Neuronal stem cell (in vitro differentiated cells): ENCODE data around the gene UXT.

Experiments used
- DNase-seq: peaks from one replicate; pipeline ENCODE4 v3.0.0-alpha.2; 2013; ENCODE audit warnings: low spot score
- H2AFZ ChIP-seq: one replicate; pipeline ENCODE4 v1.6.1; 2013; ENCODE audit warnings: mild to moderate bottlenecking, low read length, inconsistent platforms
- H2AK5ac ChIP-seq: 2 replicates; pipeline ENCODE4 v1.6.1; 2013; ENCODE audit warnings: low read depth, mild to moderate bottlenecking, inconsistent platforms, low read length, moderate library complexity, mixed read lengths
- H2BK120ac ChIP-seq: 2 replicates; pipeline ENCODE4 v1.6.1; 2013; ENCODE audit warnings: low read depth, mild to moderate bottlenecking, inconsistent platforms, low read length, moderate library complexity, mixed read lengths
- H2BK12ac ChIP-seq: one replicate; pipeline ENCODE4 v1.6.1; 2013; ENCODE audit warnings: low read length, inconsistent platforms
- H2BK15ac ChIP-seq: 2 replicates; pipeline ENCODE4 v1.6.1; 2013; ENCODE audit warnings: mild to moderate bottlenecking, low read length, inconsistent platforms, mixed read lengths
- H2BK5ac ChIP-seq: one replicate; pipeline ENCODE4 v1.6.1; 2013; ENCODE audit warnings: inconsistent platforms, mild to moderate bottlenecking, low read length, moderate library complexity
- H3K14ac ChIP-seq: one replicate; pipeline ENCODE4 v1.6.1; 2013; ENCODE audit warnings: low read length, inconsistent platforms
- H3K18ac ChIP-seq: 2 replicates; pipeline ENCODE4 v1.6.1; 2013; ENCODE audit warnings: low read length, inconsistent platforms
- H3K23ac ChIP-seq: 2 replicates; pipeline ENCODE4 v1.6.1; 2013; ENCODE audit warnings: low read depth, mild to moderate bottlenecking, mixed read lengths, low read length, inconsistent platforms; ENCODE audit not compliant: poor library complexity
- H3K27ac ChIP-seq: replicated peaks from 3 replicates; pipeline ENCODE4 v1.5.1; 2013; ENCODE audit warnings: low read length, inconsistent platforms
- H3K27me3 ChIP-seq, 3 experiments: 2 replicates each; pipeline ENCODE4 v1.6.1; 2013; ENCODE audit warnings: low read length in 3 of 3, mild to moderate bottlenecking in 2 of 3, inconsistent platforms in 1 of 3, low read depth in 1 of 3, mixed read lengths in 1 of 3, moderate library complexity in 1 of 3; ENCODE audit not compliant: control insufficient read depth in 3 of 3, insufficient read depth in 3 of 3
- H3K36me3 ChIP-seq, 2 donors: replicated peaks in 1 of 2; 2 replicates each; pipeline ENCODE4 v1.6.1; 2013; ENCODE audit warnings: low read length in 2 of 2; ENCODE audit not compliant: control insufficient read depth in 2 of 2, insufficient read depth in 2 of 2
- H3K4ac ChIP-seq: 2 replicates; pipeline ENCODE4 v1.6.1; 2013; ENCODE audit warnings: inconsistent platforms, mild to moderate bottlenecking, low read length, moderate library complexity
- H3K4me1 ChIP-seq, 2 donors: 1 replicate in 1 of 2; 2 replicates in 1 of 2; pipeline ENCODE4 v1.6.1; 2013; ENCODE audit warnings: low read length in 2 of 2, low read depth in 1 of 2; ENCODE audit not compliant: control insufficient read depth in 2 of 2, insufficient read depth in 1 of 2
- H3K4me2 ChIP-seq: one replicate; pipeline ENCODE4 v1.6.1; 2013; ENCODE audit warnings: mild to moderate bottlenecking, low read length, inconsistent platforms; ENCODE audit not compliant: insufficient read depth, poor library complexity, severe bottlenecking
- H3K4me3 ChIP-seq, 2 donors: 2 replicates each; pipeline ENCODE4 v1.5.1; 2013; ENCODE audit warnings: low read length in 2 of 2, mild to moderate bottlenecking in 2 of 2, inconsistent platforms in 1 of 2, moderate library complexity in 1 of 2
- H3K79me1 ChIP-seq: one replicate; pipeline ENCODE4 v1.6.1; 2013; ENCODE audit warnings: low read depth, mild to moderate bottlenecking, inconsistent platforms, low read length, moderate library complexity
- H3K9ac ChIP-seq: one replicate; pipeline ENCODE4 v1.6.1; 2013; ENCODE audit warnings: mild to moderate bottlenecking, low read depth, low read length, inconsistent platforms; ENCODE audit not compliant: poor library complexity
- H3K9me3 ChIP-seq, 2 donors: replicated peaks in 1 of 2; 2 replicates each; pipeline versions ENCODE3 to v1.6.1; 2013; ENCODE audit warnings: low read length in 2 of 2, mild to moderate bottlenecking in 2 of 2, inconsistent platforms in 1 of 2, low read depth in 1 of 2, mixed read lengths in 1 of 2, moderate library complexity in 1 of 2; ENCODE audit not compliant: control insufficient read depth in 2 of 2, insufficient read depth in 1 of 2
- H4K8ac ChIP-seq: one replicate; pipeline ENCODE4 v1.6.1; 2013; ENCODE audit warnings: low read depth, mild to moderate bottlenecking, inconsistent platforms, low read length, moderate library complexity
- H4K91ac ChIP-seq: one replicate; pipeline ENCODE4 v1.6.1; 2013; ENCODE audit warnings: low read length, low read depth, mild to moderate bottlenecking, inconsistent platforms; ENCODE audit not compliant: poor library complexity
- WGBS, 2 donors: extraction: QIAGEN DNeasy Blood & Tissue Kit; methylation state at CpG; one replicate each; pipeline ENCODE4 v1.1.7; 2013; ENCODE audit warnings: missing lambda C conversion rate in 2 of 2, mixed read lengths in 1 of 2; ENCODE audit not compliant: insufficient read length in 2 of 2, insufficient replicate concordance in 1 of 2; ENCODE audit errors: extremely low coverage in 2 of 2; 5-methylcytosine and 5-hydroxymethylcytosine counted together

The UXT gene

DNA sequence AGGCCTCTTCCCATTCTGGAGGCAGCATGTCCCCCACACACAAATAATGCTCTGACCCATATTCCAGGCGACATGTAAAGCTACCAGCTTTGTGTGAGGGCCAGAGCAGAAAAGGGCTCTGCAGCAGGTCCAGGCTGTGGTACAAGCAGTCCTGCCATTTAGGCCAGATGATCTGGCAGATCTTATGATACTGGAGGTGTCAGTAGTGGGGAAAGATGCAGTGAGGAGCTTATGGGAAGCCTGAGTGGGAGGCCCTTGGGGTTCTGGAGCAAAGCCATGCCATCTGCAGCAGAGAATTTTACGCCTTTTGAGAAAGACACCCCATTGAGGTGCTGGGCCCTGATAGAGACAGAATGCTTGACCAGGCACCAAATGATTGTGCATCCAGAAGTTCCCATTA is 47.1 kb downstream of the UXT start:
- Histone ChIP-seq H3K27me3 (no peaks in the 10 kb centered on the region), H3K9me3 (no peaks in the 10 kb centered on the region), H2BK15ac (no peak overlapping the region), H2BK12ac (no peak overlapping the region), H3K18ac (no peak overlapping the region), H2AFZ (no peak overlapping the region), H3K36me3 (no peaks in the 10 kb centered on the region), H4K8ac (no peak overlapping the region), H3K4me2 (no peak overlapping the region), H3K9ac (no peak overlapping the region), H2BK120ac (no peak overlapping the region), H3K27ac (no peak overlapping the region), H3K4me1 (peaks cover 0 to 10% of the 10 kb centered on the region in 2 donors), H2AK5ac (no peak overlapping the region), H3K4ac (no peak overlapping the region), H3K79me1 (no peaks in the 10 kb centered on the region), H2BK5ac (no peak overlapping the region), H3K23ac (no peak overlapping the region), H3K4me3 (no peak overlapping the region), H3K14ac (no peak overlapping the region), H4K91ac (no peak overlapping the region)
- no CpG with 5 or more reads among the region's 2 CpGs for WGBS, 2 donors
- no peak for DNase-seq

- no peak overlapping the region for H4K8ac ChIP-seq
- H2BK12ac ChIP-seq: no peak overlapping the region
- no peak overlapping the region for H3K4me3 ChIP-seq
- no CpG with 5 or more reads among the region's 2 CpGs for WGBS, 2 donors
- no peaks in the 10 kb centered on the region for H3K36me3 ChIP-seq
- no peak overlapping the region for H3K23ac ChIP-seq
- no peak overlapping the region for H2BK5ac ChIP-seq
- no peak overlapping the region for H2AK5ac ChIP-seq
- no peak overlapping the region for H2BK15ac ChIP-seq
- H3K27ac ChIP-seq: no peak overlapping the region
- H3K79me1 ChIP-seq: no peaks in the 10 kb centered on the region
- H3K9me3 ChIP-seq: no peaks in the 10 kb centered on the region
- H3K4me2 ChIP-seq: no peak overlapping the region
- H2AFZ ChIP-seq: no peak overlapping the region
- H3K4me1 ChIP-seq: peaks cover 0 to 10% of the 10 kb centered on the region in 2 donors
- H3K9ac ChIP-seq: no peak overlapping the region
- no peak overlapping the region for H3K4ac ChIP-seq
- no peak for DNase-seq
- H2BK120ac ChIP-seq: no peak overlapping the region
- no peaks in the 10 kb centered on the region for H3K27me3 ChIP-seq
- H3K18ac ChIP-seq: no peak overlapping the region
- no peak overlapping the region for H4K91ac ChIP-seq
- no peak overlapping the region for H3K14ac ChIP-seq
Observed at GRCh38 chrX:47611489-47611888, 47.5 kb downstream of the UXT start.

GRCh38 chrX:47610511-47610910 is 48.5 kb downstream of the UXT start:
- Histone ChIP-seq H3K9ac (no peak overlapping the region), H2BK5ac (no peak overlapping the region), H3K4me2 (no peak overlapping the region), H3K4me3 (no peak overlapping the region), H3K79me1 (no peaks in the 10 kb centered on the region), H3K4me1 (peaks cover 0 to 10% of the 10 kb centered on the region in 2 donors), H3K4ac (no peak overlapping the region), H4K8ac (no peak overlapping the region), H2AFZ (no peak overlapping the region), H3K9me3 (no peaks in the 10 kb centered on the region), H3K14ac (no peak overlapping the region), H2BK15ac (no peak overlapping the region), H3K18ac (no peak overlapping the region), H2BK120ac (no peak overlapping the region), H3K27ac (no peak overlapping the region), H3K27me3 (no peaks in the 10 kb centered on the region), H4K91ac (no peak overlapping the region), H2BK12ac (no peak overlapping the region), H2AK5ac (no peak overlapping the region), H3K23ac (no peak overlapping the region), H3K36me3 (no peaks in the 10 kb centered on the region)
- DNase-seq: no peak
- WGBS, 2 donors: no CpG with 5 or more reads among the region's 4 CpGs

DNA sequence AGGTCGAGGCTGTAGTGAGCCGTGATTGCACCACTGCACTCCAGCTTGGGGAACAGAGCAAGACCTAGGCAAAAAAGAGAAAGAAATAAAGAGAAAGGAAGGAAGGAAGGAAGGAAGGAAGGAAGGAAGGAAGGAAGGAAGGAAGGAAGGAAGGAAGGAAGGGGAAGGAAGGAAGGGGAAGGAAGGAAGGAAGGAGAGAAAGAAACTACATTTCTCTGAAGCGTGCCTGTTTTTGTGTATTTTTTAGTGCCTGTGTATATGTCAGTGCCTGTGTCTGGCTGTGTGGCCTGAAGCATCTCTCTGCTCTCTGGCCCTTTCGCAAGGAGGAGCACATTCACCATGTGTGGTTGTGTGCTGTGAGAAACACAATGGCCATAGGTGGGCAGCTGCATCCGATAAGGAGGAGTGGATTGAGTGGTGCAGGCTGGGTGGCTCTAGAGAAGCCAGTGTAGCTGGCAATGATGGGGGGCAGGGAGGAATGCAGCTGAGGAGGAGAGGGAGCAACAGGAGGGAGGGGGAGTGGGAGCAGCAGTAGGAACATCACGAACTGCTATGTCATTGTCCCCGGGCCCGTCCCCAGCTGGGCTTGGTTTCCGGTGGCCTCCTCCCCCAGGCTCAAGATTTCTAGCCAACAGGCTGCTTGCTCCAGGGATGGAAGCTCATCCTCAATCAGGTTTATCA is 50.7 kb downstream of the UXT start:
- Histone ChIP-seq H2AK5ac (no peak overlapping the region), H4K8ac (no peak overlapping the region), H3K4me3 (peak overlapping the region in 1 of 2 donors; percentile 18), H3K9ac (no peak overlapping the region), H2BK120ac (no peak overlapping the region), H2AFZ (peak overlapping the region; percentile 84), H3K79me1 (no peaks in the 10 kb centered on the region), H3K23ac (no peak overlapping the region), H3K14ac (no peak overlapping the region), H2BK15ac (no peak overlapping the region), H3K27me3 (no peaks in the 10 kb centered on the region), H2BK12ac (no peak overlapping the region), H3K4ac (no peak overlapping the region), H3K4me2 (no peak overlapping the region), H3K9me3 (no peaks in the 10 kb centered on the region), H2BK5ac (no peak overlapping the region), H3K18ac (no peak overlapping the region), H3K4me1 (peaks cover 0 to 10% of the 10 kb centered on the region in 2 donors), H3K27ac (peak overlapping the region; percentile 2), H3K36me3 (no peaks in the 10 kb centered on the region), H4K91ac (no peak overlapping the region)
- no CpG with 5 or more reads among the region's 9 CpGs for WGBS, 2 donors
- DNase-seq: no peak
